Smooth muscle cell (in vitro differentiated cells): ENCODE results near the gene SEC14L2. TPM values are rescaled to one million over a fixed set of nuclear protein-coding genes. Genes with fewer than 3 reads are reported as not detected.
"Not testable (repeated sequence)": the region's sequence is repeated elsewhere in the genome, so short reads cannot be mapped to it uniquely, and the experiment has no call there.

Experiments used
- DNase-seq: peaks from one replicate; lab custom pipeline; 2025; ENCODE audit not compliant: unreplicated experiment; lab: John Stamatoyannopoulos, UW
- H2AFZ ChIP-seq: fragments of 200-600 bp; sonication (generic); 2 replicates; pipeline ENCODE4 v1.6.0; 2016; ENCODE audit warnings: antibody characterized with exemption, low read depth, mild to moderate bottlenecking
- H3F3A ChIP-seq: fragments of 200-600 bp; sonication (generic); 2 replicates; pipeline ENCODE4 v1.6.0; 2017; ENCODE audit warnings: antibody characterized with exemption, low read depth
- H3K27ac ChIP-seq: fragments of 200-600 bp; sonication (generic); 2 replicates; pipeline ENCODE4 v1.5.1; 2016; ENCODE audit warnings: low read depth, mild to moderate bottlenecking
- H3K27me3 ChIP-seq: fragments of 200-600 bp; sonication (generic); 2 replicates; pipeline ENCODE4 v1.6.1; 2016; ENCODE audit warnings: low read depth, mild to moderate bottlenecking
- H3K36me3 ChIP-seq: fragments of 200-600 bp; sonication (generic); 2 replicates; pipeline ENCODE4 v1.5.1; 2016; ENCODE audit warnings: low read depth
- H3K4me1 ChIP-seq: fragments of 200-600 bp; sonication (generic); 2 replicates; pipeline ENCODE4 v1.5.1; 2016; ENCODE audit warnings: low read depth
- H3K4me2 ChIP-seq: fragments of 200-600 bp; sonication (generic); 2 replicates; pipeline ENCODE4 v1.6.0; 2016; ENCODE audit warnings: mild to moderate bottlenecking
- H3K4me3 ChIP-seq: fragments of 200-600 bp; sonication (generic); 2 replicates; pipeline ENCODE4 v1.5.1; 2016; ENCODE audit warnings: mild to moderate bottlenecking
- H3K79me2 ChIP-seq: fragments of 200-600 bp; sonication (generic); 2 replicates; pipeline ENCODE4 v1.6.0; 2016; ENCODE audit warnings: low read depth, mild to moderate bottlenecking
- H3K9ac ChIP-seq: fragments of 200-600 bp; sonication (generic); 2 replicates; pipeline ENCODE4 v1.6.0; 2016; ENCODE audit warnings: low read depth
- H3K9me3 ChIP-seq: fragments of 200-600 bp; sonication (generic); replicated peaks from 2 replicates; pipeline ENCODE4 v1.5.1; 2016; ENCODE audit warnings: low read depth
- H4K20me1 ChIP-seq: fragments of 200-600 bp; sonication (generic); 2 replicates; pipeline ENCODE4 v1.6.0; 2016; ENCODE audit warnings: low read depth
- CTCF ChIP-seq: fragments of 200-600 bp; sonication (generic); IDR thresholded peaks from 2 replicates; pipeline ENCODE4 v1.5.1; 2017; ENCODE audit warnings: borderline replicate concordance, mild to moderate bottlenecking, antibody characterized with exemption; ENCODE audit not compliant: insufficient read depth, poor library complexity, severe bottlenecking
- whole genome bisulfite sequencing: methylation state at CpG from one replicate; pipeline ENCODE4 v1.1.7; 2016; ENCODE audit warnings: low lambda C conversion rate; 5-methylcytosine and 5-hydroxymethylcytosine counted together
- polyA plus RNA-seq: library from polyadenylated mRNA; unstranded; fragments of >200 nt; fragmentation: Nextera tagmentation; extraction: Ambion mirVana; gene quantifications from 2 replicates; pipeline ENCODE4 v1.2.1, GENCODE V29; 2016
- total RNA-seq: library from RNA; depleted of rRNA; stranded (reverse); fragments of >200 nt; gene quantifications from 2 replicates; pipeline ENCODE4 v1.2.3, GENCODE V29; 2014

The SEC14L2 gene
- total and polyA plus RNA-seq, 2 experiments from 2014 or later = 8.2 to 15.1 TPM

GRCh38 chr22:30459181-30460052 lies 62.6 kb downstream of the SEC14L2 start:
- Histone ChIP-seq H3K27me3 (no peaks in the 10 kb centered on the region), H3K4me3 (no peak overlapping the region), H3K27ac (no peak overlapping the region), H3K9me3 (no peaks in the 10 kb centered on the region), H3K36me3 (no peaks in the 10 kb centered on the region), H3K79me2 (no peaks in the 10 kb centered on the region), H3F3A (no peaks in the 10 kb centered on the region), H3K9ac (no peak overlapping the region), H3K4me1 (no peaks in the 10 kb centered on the region), H3K4me2 (no peak overlapping the region), H4K20me1 (no peaks in the 10 kb centered on the region), H2AFZ (no peak overlapping the region)
- DNase-seq = no peak
- WGBS = 59% methylated on average over 4 of the region's 4 CpGs
- no peak for TF ChIP-seq CTCF

- H2AFZ ChIP-seq = no peak overlapping the region
- H3K36me3 ChIP-seq = no peaks in the 10 kb centered on the region
- H3K9ac ChIP-seq = no peak overlapping the region
- no peak overlapping the region for H3K4me2 ChIP-seq
- H3K79me2 ChIP-seq = no peaks in the 10 kb centered on the region
- H4K20me1 ChIP-seq = no peaks in the 10 kb centered on the region
- 92% methylated on average over 4 of the region's 4 CpGs for WGBS
- H3K4me1 ChIP-seq = no peaks in the 10 kb centered on the region
- H3K9me3 ChIP-seq = no peaks in the 10 kb centered on the region
- no peak overlapping the region for H3K27ac ChIP-seq
- H3K4me3 ChIP-seq = no peak overlapping the region
- DNase-seq = no peak
- no peaks in the 10 kb centered on the region for H3F3A ChIP-seq
- H3K27me3 ChIP-seq = no peaks in the 10 kb centered on the region
- no peak for TF ChIP-seq CTCF
These were observed 63.3 kb downstream of the SEC14L2 start for GRCh38 chr22:30460147-30460546.

- not testable (repeated sequence) for H3K4me2 ChIP-seq, H2AFZ ChIP-seq, H3K4me3 ChIP-seq, DNase-seq, H3K4me1 ChIP-seq, H4K20me1 ChIP-seq, H3F3A ChIP-seq, H3K27me3 ChIP-seq, H3K79me2 ChIP-seq, H3K36me3 ChIP-seq, H3K9me3 ChIP-seq, H3K27ac ChIP-seq, H3K9ac ChIP-seq
- WGBS = 95% methylated on average over 6 of the region's 6 CpGs
These were observed 63.7 kb downstream of the SEC14L2 start for GRCh38 chr22:30460555-30460954.

GRCh38 chr22:30469165-30469564 lies 72.3 kb downstream of the SEC14L2 start:
- TF ChIP-seq CTCF = no peak
- H3K4me2 ChIP-seq = no peak overlapping the region
- no peaks in the 10 kb centered on the region for H3K36me3 ChIP-seq
- H3F3A ChIP-seq = no peaks in the 10 kb centered on the region
- no peaks in the 10 kb centered on the region for H3K9me3 ChIP-seq
- H3K4me3 ChIP-seq = no peak overlapping the region
- H4K20me1 ChIP-seq = no peaks in the 10 kb centered on the region
- DNase-seq = no peak
- H2AFZ ChIP-seq = no peak overlapping the region
- H3K9ac ChIP-seq = no peak overlapping the region
- 33% methylated on average over 2 of the region's 2 CpGs for WGBS
- no peaks in the 10 kb centered on the region for H3K4me1 ChIP-seq
- H3K79me2 ChIP-seq = no peaks in the 10 kb centered on the region
- H3K27ac ChIP-seq = no peak overlapping the region
- peaks cover 38% of the 10 kb centered on the region for H3K27me3 ChIP-seq
